Astrocyte (in vitro differentiated cells and primary cell): Measurements from ENCODE around the gene ENOPH1. TPM values are rescaled to one million over a fixed set of nuclear protein-coding genes. Genes with fewer than 3 reads are reported as not detected.

Source experiments
- DNase-seq: peaks from one replicate; pipeline ENCODE4 v3.0.0-alpha.2; 2010; ENCODE audit warnings: low read depth
- FAIRE-seq: peaks from 2 replicates; lab custom pipeline; 2011; peaks lifted over from hg19 to GRCh38; lab: Jason Lieb, UNC
- H2AFZ ChIP-seq: 2 replicates; pipeline ENCODE4 v1.6.0; 2012; ENCODE audit warnings: low read depth, low read length, inconsistent platforms
- H3K27ac ChIP-seq: 2 replicates; pipeline ENCODE4 v1.5.1; 2011; ENCODE audit warnings: low read depth, low read length, inconsistent platforms
- H3K27me3 ChIP-seq: 2 replicates; pipeline ENCODE4 v1.6.0; 2011; ENCODE audit warnings: low read length, inconsistent platforms; ENCODE audit not compliant: insufficient read depth
- H3K36me3 ChIP-seq: 2 replicates; pipeline ENCODE4 v1.5.1; 2011; ENCODE audit warnings: low read length, inconsistent platforms; ENCODE audit not compliant: insufficient read depth
- H3K4me1 ChIP-seq: 2 replicates; pipeline ENCODE4 v1.5.1; 2011; ENCODE audit warnings: low read length, inconsistent platforms; ENCODE audit not compliant: insufficient read depth
- H3K4me2 ChIP-seq: 2 replicates; pipeline ENCODE4 v1.6.0; 2012; ENCODE audit warnings: low read length, inconsistent platforms
- H3K4me3 ChIP-seq: 2 replicates; pipeline ENCODE4 v1.5.1; 2011; ENCODE audit warnings: low read depth, mild to moderate bottlenecking, low read length, inconsistent platforms; ENCODE audit not compliant: insufficient read depth
- H3K79me2 ChIP-seq: 2 replicates; pipeline ENCODE4 v1.6.0; 2012; ENCODE audit warnings: mild to moderate bottlenecking, low read length, inconsistent platforms; ENCODE audit not compliant: insufficient read depth
- H3K9ac ChIP-seq: 2 replicates; pipeline ENCODE4 v1.6.0; 2012; ENCODE audit warnings: mild to moderate bottlenecking, low read length, inconsistent platforms
- H3K9me3 ChIP-seq: 2 replicates; pipeline ENCODE4 v1.5.1; 2012; ENCODE audit warnings: low read depth, mild to moderate bottlenecking, low read length, inconsistent platforms; ENCODE audit not compliant: insufficient read depth
- H4K20me1 ChIP-seq: 2 replicates; pipeline ENCODE4 v1.6.0; 2012; ENCODE audit warnings: low read length, inconsistent platforms; ENCODE audit not compliant: insufficient read depth
- H3K27ac Mint-ChIP-seq: one replicate; pipeline ENCODE4 v1.8.0; 2021; ENCODE audit warnings: mild to moderate bottlenecking, mixed read lengths; ENCODE audit not compliant: unreplicated experiment
- H3K27me3 Mint-ChIP-seq: one replicate; pipeline ENCODE4 v1.8.0; 2021; ENCODE audit warnings: low read depth, mixed read lengths; ENCODE audit not compliant: unreplicated experiment
- H3K36me3 Mint-ChIP-seq: one replicate; pipeline ENCODE4 v1.8.0; 2021; ENCODE audit warnings: low read depth, mixed read lengths; ENCODE audit not compliant: unreplicated experiment
- H3K4me1 Mint-ChIP-seq: one replicate; pipeline ENCODE4 v1.8.0; 2021; ENCODE audit warnings: low read depth, mixed read lengths; ENCODE audit not compliant: unreplicated experiment
- H3K4me3 Mint-ChIP-seq: one replicate; pipeline ENCODE4 v1.8.0; 2021; ENCODE audit warnings: mild to moderate bottlenecking, moderate library complexity, mixed read lengths; ENCODE audit not compliant: unreplicated experiment
- H3K9me3 Mint-ChIP-seq: one replicate; pipeline ENCODE4 v1.8.0; 2021; ENCODE audit warnings: mild to moderate bottlenecking, mixed read lengths; ENCODE audit not compliant: unreplicated experiment
- EZH2 ChIP-seq: IDR thresholded peaks from 2 replicates; pipeline ENCODE4 v1.6.1; 2012; ENCODE audit warnings: mild to moderate bottlenecking, low read length, inconsistent platforms; ENCODE audit not compliant: insufficient read depth
- total RNA-seq: library from RNA; stranded (reverse); gene quantifications from 2 replicates; pipeline ENCODE4 v1.2.1, GENCODE V29; 2021
- TF ChIP-seq, protein P1 (sequence below): IDR thresholded peaks from 2 replicates; pipeline ENCODE4 v1.5.1; 2011; ENCODE audit warnings: low read depth, mild to moderate bottlenecking, inconsistent platforms, low read length, moderate library complexity; ENCODE audit not compliant: insufficient read depth

Gene ENOPH1
- total RNA-seq, 1 donor from 2014 or later, result 32.6 TPM

DNA sequence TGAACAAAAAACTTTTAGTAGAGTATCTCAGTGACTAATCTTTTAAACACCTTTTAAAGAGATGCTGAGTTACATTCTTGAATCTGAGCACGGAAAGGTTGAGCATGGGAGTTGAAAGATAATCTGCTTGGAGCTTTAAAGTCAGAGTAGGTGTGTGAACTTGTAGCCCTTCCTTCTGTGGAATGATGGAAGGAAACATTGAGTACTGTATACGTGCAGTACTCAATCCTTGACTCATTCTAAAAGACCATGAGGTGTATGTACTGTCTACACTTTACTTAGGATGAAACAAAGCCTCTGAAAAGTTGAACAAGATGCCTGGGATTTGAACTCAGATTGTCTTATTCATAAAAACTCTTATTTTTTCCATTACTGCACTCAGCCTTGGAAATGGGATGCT, 3.4 kb downstream of the ENOPH1 start:
- Mint-ChIP-seq H3K4me3 (no peak overlapping the region), H3K27ac (no peak overlapping the region), H3K27me3 (no peaks in the 10 kb centered on the region), H3K36me3 (peaks cover 2% of the 10 kb centered on the region), H3K9me3 (no peaks in the 10 kb centered on the region), H3K4me1 (peaks cover 19% of the 10 kb centered on the region)
- Histone ChIP-seq H3K27me3 (no peaks in the 10 kb centered on the region), H3K9me3 (no peaks in the 10 kb centered on the region), H3K9ac (no peak overlapping the region), H2AFZ (no peak overlapping the region), H3K79me2 (peaks cover 94% of the 10 kb centered on the region), H4K20me1 (peaks cover 63% of the 10 kb centered on the region), H3K4me2 (no peak overlapping the region), H3K36me3 (no peaks in the 10 kb centered on the region), H3K27ac (no peak overlapping the region), H3K4me3 (no peak overlapping the region), H3K4me1 (peaks cover 10% of the 10 kb centered on the region)
- TF ChIP-seq, protein P1, sequence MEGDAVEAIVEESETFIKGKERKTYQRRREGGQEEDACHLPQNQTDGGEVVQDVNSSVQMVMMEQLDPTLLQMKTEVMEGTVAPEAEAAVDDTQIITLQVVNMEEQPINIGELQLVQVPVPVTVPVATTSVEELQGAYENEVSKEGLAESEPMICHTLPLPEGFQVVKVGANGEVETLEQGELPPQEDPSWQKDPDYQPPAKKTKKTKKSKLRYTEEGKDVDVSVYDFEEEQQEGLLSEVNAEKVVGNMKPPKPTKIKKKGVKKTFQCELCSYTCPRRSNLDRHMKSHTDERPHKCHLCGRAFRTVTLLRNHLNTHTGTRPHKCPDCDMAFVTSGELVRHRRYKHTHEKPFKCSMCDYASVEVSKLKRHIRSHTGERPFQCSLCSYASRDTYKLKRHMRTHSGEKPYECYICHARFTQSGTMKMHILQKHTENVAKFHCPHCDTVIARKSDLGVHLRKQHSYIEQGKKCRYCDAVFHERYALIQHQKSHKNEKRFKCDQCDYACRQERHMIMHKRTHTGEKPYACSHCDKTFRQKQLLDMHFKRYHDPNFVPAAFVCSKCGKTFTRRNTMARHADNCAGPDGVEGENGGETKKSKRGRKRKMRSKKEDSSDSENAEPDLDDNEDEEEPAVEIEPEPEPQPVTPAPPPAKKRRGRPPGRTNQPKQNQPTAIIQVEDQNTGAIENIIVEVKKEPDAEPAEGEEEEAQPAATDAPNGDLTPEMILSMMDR, result no peak
- TF ChIP-seq EZH2, result no peak
- DNase-seq (no peak), FAIRE-seq (no peak)

DNA sequence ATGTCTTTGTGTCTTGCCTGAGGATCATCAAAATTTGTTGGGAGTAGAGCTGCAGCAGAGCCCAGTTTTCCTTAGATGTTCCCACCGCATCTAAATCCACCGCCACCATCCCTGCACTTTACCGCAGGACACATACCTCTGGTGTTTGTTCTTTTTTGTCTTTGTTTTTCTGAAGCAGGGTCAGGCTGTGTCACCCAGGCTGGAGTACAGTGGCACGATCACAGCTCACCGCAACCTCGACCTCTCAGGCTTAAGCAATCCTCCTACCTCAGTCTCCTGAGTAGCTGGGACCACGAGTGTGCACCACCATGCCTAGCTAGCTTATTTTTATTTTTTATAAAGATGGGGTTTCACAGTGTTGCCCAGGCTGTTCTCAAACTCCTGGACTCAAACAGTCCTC, 4.6 kb downstream of the ENOPH1 start:
- Histone ChIP-seq H3K9ac (no peak overlapping the region), H4K20me1 (peaks cover 72% of the 10 kb centered on the region), H3K4me2 (no peak overlapping the region), H3K4me1 (peaks cover 10% of the 10 kb centered on the region), H3K27ac (no peak overlapping the region), H3K36me3 (no peaks in the 10 kb centered on the region), H3K27me3 (no peaks in the 10 kb centered on the region), H2AFZ (no peak overlapping the region), H3K79me2 (peaks cover 97% of the 10 kb centered on the region), H3K4me3 (no peak overlapping the region), H3K9me3 (no peaks in the 10 kb centered on the region)
- DNase-seq, result no peak
- no peak overlapping the region for H3K27ac Mint-ChIP-seq
- H3K27me3 Mint-ChIP-seq, result no peaks in the 10 kb centered on the region
- FAIRE-seq, result no peak
- TF ChIP-seq, protein P1, result no peak
- TF ChIP-seq EZH2, result no peak
- peaks cover 4% of the 10 kb centered on the region for H3K36me3 Mint-ChIP-seq
- no peaks in the 10 kb centered on the region for H3K9me3 Mint-ChIP-seq
- no peak overlapping the region for H3K4me3 Mint-ChIP-seq
- H3K4me1 Mint-ChIP-seq, result peaks cover 19% of the 10 kb centered on the region

DNA sequence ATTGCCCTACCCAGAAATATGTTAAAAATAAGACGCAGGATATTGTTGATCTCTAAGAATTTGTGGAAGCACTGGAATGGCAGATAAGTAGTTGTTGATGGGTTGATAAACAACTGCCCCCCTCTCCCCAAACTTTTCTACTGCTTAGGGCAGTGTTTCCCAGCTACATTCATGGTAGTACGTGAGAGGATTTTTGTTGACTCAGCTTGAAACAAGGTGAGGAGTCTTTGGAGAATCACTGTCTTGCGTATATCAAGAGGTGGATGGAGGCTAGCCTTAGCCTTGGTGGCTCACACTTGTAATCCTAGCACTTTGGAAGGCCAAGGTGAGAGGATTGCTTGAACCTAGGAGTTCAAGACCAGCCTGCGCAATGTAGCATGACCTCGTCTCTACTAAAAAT, 5.7 kb downstream of the ENOPH1 start:
- no peak for DNase-seq
- no peak for FAIRE-seq
- Histone ChIP-seq H3K27me3 (no peaks in the 10 kb centered on the region), H3K27ac (no peak overlapping the region), H3K9ac (no peak overlapping the region), H3K9me3 (no peaks in the 10 kb centered on the region), H3K79me2 (peaks cover 99% of the 10 kb centered on the region), H3K4me2 (no peak overlapping the region), H3K4me1 (peaks cover 10% of the 10 kb centered on the region), H2AFZ (no peak overlapping the region), H3K4me3 (no peak overlapping the region), H4K20me1 (peaks cover 82% of the 10 kb centered on the region), H3K36me3 (no peaks in the 10 kb centered on the region)
- no peak overlapping the region for H3K4me3 Mint-ChIP-seq
- H3K27ac Mint-ChIP-seq, result no peak overlapping the region
- TF ChIP-seq, protein P1, result no peak
- TF ChIP-seq EZH2, result no peak
- no peaks in the 10 kb centered on the region for H3K27me3 Mint-ChIP-seq
- H3K36me3 Mint-ChIP-seq, result peaks cover 4% of the 10 kb centered on the region
- H3K4me1 Mint-ChIP-seq, result peaks cover 19% of the 10 kb centered on the region
- no peaks in the 10 kb centered on the region for H3K9me3 Mint-ChIP-seq
